ENCODE results near the gene VAV2. TPM values are rescaled to one million over a fixed set of nuclear protein-coding genes. Genes with fewer than 3 reads are reported as not detected.

The VAV2 gene
- total and polyA plus RNA-seq, 4 donors = 13.0 to 28.2 (median 16.3) TPM

GRCh38 chr9:133891741-133892140, 100.4 kb downstream of the VAV2 start:
- no peak overlapping the region for H3K4me3 ChIP-seq
- no peak overlapping the region for H3K27ac ChIP-seq (ENCODE audit: low read depth in 1 of 2, low read length in 1 of 2)
- H3K9me3 ChIP-seq (ENCODE audit: control insufficient read depth in 4 of 4, insufficient read depth in 3 of 4, low read length in 3 of 4) = no peaks in the 10 kb centered on the region
- H3K4me1 ChIP-seq (ENCODE audit: control insufficient read depth in 5 of 5, insufficient read depth in 5 of 5, low read length in 5 of 5) = peaks cover 0 to 3% (median 0%) of the 10 kb centered on the region in 5 donors
- H3K9ac ChIP-seq (ENCODE audit: insufficient read depth in 1 of 2, low read length in 2 of 2) = no peak overlapping the region
- H3K36me3 ChIP-seq (ENCODE audit: control insufficient read depth in 4 of 4, insufficient read depth in 4 of 4, low read length in 4 of 4) = peaks cover 0 to 5% (median 0%) of the 10 kb centered on the region in 4 donors
- no peaks in the 10 kb centered on the region for H3K27me3 ChIP-seq (ENCODE audit: control insufficient read depth in 3 of 3, insufficient read depth in 3 of 3, low read length in 2 of 3)
- 88 to 93% methylated on average over 7 of the region's 7 CpGs for WGBS, 2 donors
- DNase-seq = no peak
- no peak for ATAC-seq (ENCODE audit: insufficient read depth, low FRiP score)
- TF ChIP-seq CTCF (IDR thresholded peaks at IDR 0.05; ENCODE audit: control extremely low read depth, extremely low read depth) = no peak

GRCh38 chr9:133890583-133890982, 101.5 kb downstream of the VAV2 start:
- H3K9ac ChIP-seq (ENCODE audit: insufficient read depth in 1 of 2, low read length in 2 of 2) = no peak overlapping the region
- no peak for DNase-seq
- no peak for TF ChIP-seq CTCF (IDR thresholded peaks at IDR 0.05; ENCODE audit: control extremely low read depth, extremely low read depth)
- WGBS, 2 donors = 89% methylated on average over 8 of the region's 8 CpGs
- H3K4me3 ChIP-seq = no peak overlapping the region
- no peak overlapping the region for H3K27ac ChIP-seq (ENCODE audit: low read depth in 1 of 2, low read length in 1 of 2)
- ATAC-seq (ENCODE audit: insufficient read depth, low FRiP score) = no peak
- peaks cover 0 to 3% (median 0%) of the 10 kb centered on the region in 5 donors for H3K4me1 ChIP-seq (ENCODE audit: control insufficient read depth in 5 of 5, insufficient read depth in 5 of 5, low read length in 5 of 5)
- H3K36me3 ChIP-seq (ENCODE audit: control insufficient read depth in 4 of 4, insufficient read depth in 4 of 4, low read length in 4 of 4) = peaks cover 0 to 5% (median 0%) of the 10 kb centered on the region in 4 donors
- no peaks in the 10 kb centered on the region for H3K27me3 ChIP-seq (ENCODE audit: control insufficient read depth in 3 of 3, insufficient read depth in 3 of 3, low read length in 2 of 3)
- H3K9me3 ChIP-seq (ENCODE audit: control insufficient read depth in 4 of 4, insufficient read depth in 3 of 4, low read length in 3 of 4) = no peaks in the 10 kb centered on the region

- ATAC-seq (ENCODE audit: insufficient read depth, low FRiP score) (no peak), DNase-seq (no peak)
- H3K27me3 ChIP-seq (ENCODE audit: control insufficient read depth in 3 of 3, insufficient read depth in 3 of 3, low read length in 2 of 3) = no peaks in the 10 kb centered on the region
- WGBS, 2 donors = 89 to 90% methylated on average over 24 of the region's 24 CpGs
- H3K9me3 ChIP-seq (ENCODE audit: control insufficient read depth in 4 of 4, insufficient read depth in 3 of 4, low read length in 3 of 4) = no peaks in the 10 kb centered on the region
- peaks cover 0 to 5% (median 0%) of the 10 kb centered on the region in 4 donors for H3K36me3 ChIP-seq (ENCODE audit: control insufficient read depth in 4 of 4, insufficient read depth in 4 of 4, low read length in 4 of 4)
- no peak overlapping the region for H3K4me3 ChIP-seq
- H3K27ac ChIP-seq (ENCODE audit: low read depth in 1 of 2, low read length in 1 of 2) = no peak overlapping the region
- peaks cover 0 to 3% (median 0%) of the 10 kb centered on the region in 5 donors for H3K4me1 ChIP-seq (ENCODE audit: control insufficient read depth in 5 of 5, insufficient read depth in 5 of 5, low read length in 5 of 5)
- no peak overlapping the region for H3K9ac ChIP-seq (ENCODE audit: insufficient read depth in 1 of 2, low read length in 2 of 2)
- TF ChIP-seq CTCF (IDR thresholded peaks at IDR 0.05; ENCODE audit: control extremely low read depth, extremely low read depth) = no peak
These were observed 102.4 kb downstream of the VAV2 start for GRCh38 chr9:133889584-133890301.
